K562 (cell line): ENCODE results near the gene CELF4. TPM values are rescaled to one million over a fixed set of nuclear protein-coding genes. Genes with fewer than 3 reads are reported as not detected.

Experiments
- ATAC-seq: fragments of 200-7000 bp; cut with Tn5 transposase; 3 replicates; pipeline ENCODE4 v1.9.1; 2020; ENCODE audit warnings: moderate library complexity
- BruUV-seq: library from RNA; stranded (reverse); fragments of 400-500 nt; replicated peaks from 2 replicates; lab custom pipeline; 2021; lab: Mats Ljungman, UMichigan
- CTCF ChIA-PET: fragments of 300-600 bp; formaldehyde crosslinking; extraction: SDS; loops from one replicate; lab custom pipeline; 2021; ENCODE audit warnings: low intra/inter-chr PET ratio; lab: Yijun Ruan, JAX
- POLR2A ChIA-PET: fragments of 300-600, 350-650 bp; sonication (Branson Sonifier 250); formaldehyde crosslinking; extraction: SDS; loops from one replicate; lab custom pipeline; 2021; ENCODE audit warnings: antibody characterized with exemption, inconsistent platforms; lab: Yijun Ruan, JAX
- DNase-seq, 4 experiments: peaks; one replicate each; pipeline versions ENCODE4 v3.0.0 to v3.0.0-alpha.2; 2011 to 2018; ENCODE audit warnings: low spot score in 3 of 4, mixed read lengths in 3 of 4; ENCODE audit errors: extremely low read depth in 1 of 4
- FAIRE-seq: peaks from 2 replicates; lab custom pipeline; 2011; peaks lifted over from hg19 to GRCh38; lab: Jason Lieb, UNC
- H2AFZ ChIP-seq: 2 replicates; pipeline ENCODE4 v1.6.0; 2011; ENCODE audit warnings: low read depth, low read length, control low read depth, inconsistent platforms
- H3K27ac ChIP-seq: fragments of 200-600 bp; 3 replicates; pipeline ENCODE4 v1.8.0; 2011; ENCODE audit warnings: low read depth, mild to moderate bottlenecking, control low read depth, inconsistent platforms, low read length, moderate library complexity, mixed read lengths; ENCODE audit errors: extremely low read depth
- H3K27me3 ChIP-seq, 2 experiments: fragments of 300-600 bp in 1 of 2; 2 replicates in 1 of 2; 3 replicates in 1 of 2; pipeline versions ENCODE4 v1.6.0 to v1.8.0; 2011; ENCODE audit warnings: inconsistent platforms in 2 of 2, low read length in 2 of 2, mild to moderate bottlenecking in 1 of 2, mixed read lengths in 1 of 2, moderate library complexity in 1 of 2; ENCODE audit not compliant: control insufficient read depth in 2 of 2, insufficient read depth in 2 of 2
- H3K36me3 ChIP-seq: fragments of 300-600 bp; 3 replicates; pipeline ENCODE4 v1.8.0; 2011; ENCODE audit warnings: mild to moderate bottlenecking, low read length, inconsistent platforms; ENCODE audit not compliant: control insufficient read depth, insufficient read depth
- H3K4me1 ChIP-seq, 2 experiments: fragments of 200-600 bp in 1 of 2; replicated peaks in 1 of 2; 2 replicates in 1 of 2; 3 replicates in 1 of 2; pipeline versions ENCODE4 v1.5.1 to v1.8.0; 2011; ENCODE audit warnings: inconsistent platforms in 2 of 2, low read length in 2 of 2, mild to moderate bottlenecking in 1 of 2, mixed read lengths in 1 of 2, moderate library complexity in 1 of 2; ENCODE audit not compliant: control insufficient read depth in 2 of 2, insufficient read depth in 2 of 2
- H3K4me2 ChIP-seq: 2 replicates; pipeline ENCODE4 v1.6.1; 2011; ENCODE audit warnings: low read length, control low read depth, inconsistent platforms, mixed read lengths; ENCODE audit not compliant: insufficient read depth
- H3K4me3 ChIP-seq: fragments of 200-600 bp; sonication (generic), shearing (Covaris generic); 2 replicates; pipeline ENCODE4 v1.5.1; 2016; ENCODE audit warnings: control low read depth, inconsistent platforms
- H3K79me2 ChIP-seq: fragments of 200-600 bp; 3 replicates; pipeline ENCODE4 v1.8.0; 2011; ENCODE audit warnings: low read length, inconsistent platforms; ENCODE audit not compliant: control insufficient read depth, insufficient read depth
- H3K9ac ChIP-seq, 2 experiments: 2 replicates each; pipeline versions ENCODE4 v1.6.0 to v1.6.1; 2011; ENCODE audit warnings: low read depth in 2 of 2, low read length in 2 of 2, control low read depth in 1 of 2, inconsistent platforms in 1 of 2, mild to moderate bottlenecking in 1 of 2, mixed read lengths in 1 of 2; ENCODE audit not compliant: insufficient read depth in 1 of 2
- H3K9me1 ChIP-seq: one replicate; pipeline ENCODE4 v1.6.0; 2011; ENCODE audit warnings: inconsistent platforms, mild to moderate bottlenecking, low read length, moderate library complexity; ENCODE audit not compliant: control insufficient read depth, insufficient read depth
- H3K9me3 ChIP-seq: replicated peaks from 2 replicates; pipeline ENCODE4 v1.5.1; 2011; ENCODE audit warnings: low read depth, low read length, inconsistent platforms; ENCODE audit not compliant: control insufficient read depth, insufficient read depth
- H4K20me1 ChIP-seq: replicated peaks from 2 replicates; pipeline ENCODE4 v1.6.1; 2011; ENCODE audit warnings: low read length, inconsistent platforms, mixed read lengths; ENCODE audit not compliant: control insufficient read depth, insufficient read depth
- CHD2 ChIP-seq: IDR thresholded peaks from 2 replicates; pipeline ENCODE4 v1.6.1; 2011; ENCODE audit warnings: low read depth, low read length
- EWSR1 ChIP-seq: fragments of 450-650 bp; IDR thresholded peaks from 2 replicates; pipeline ENCODE4 v1.6.1; 2018; ENCODE audit warnings: borderline replicate concordance, mild to moderate bottlenecking, low read depth, moderate library complexity; ENCODE audit not compliant: partially characterized antibody
- FOXP1 ChIP-seq: sonication (generic); formaldehyde crosslinking; IDR thresholded peaks from 2 replicates; pipeline ENCODE4 v1.8.0; 2022; ENCODE audit warnings: mild to moderate bottlenecking, missing genetic modification reagents
- HDAC2 ChIP-seq: fragments of 450-650 bp; IDR thresholded peaks from 2 replicates; pipeline ENCODE4 v1.6.1; 2016; ENCODE audit warnings: mild to moderate bottlenecking
- MCM2 ChIP-seq: fragments of 450-650 bp; IDR thresholded peaks from 2 replicates; pipeline ENCODE4 v1.6.1; 2017; ENCODE audit warnings: low read depth, mild to moderate bottlenecking
- POLR2G ChIP-seq: fragments of 200-400 bp; formaldehyde crosslinking; IDR thresholded peaks from 2 replicates; pipeline ENCODE4 v1.6.1; 2017; ENCODE audit warnings: low read depth, mild to moderate bottlenecking, antibody characterized with exemption, low read length, moderate library complexity
- SAFB2 ChIP-seq: fragments of 200-400 bp; formaldehyde crosslinking; IDR thresholded peaks from 2 replicates; pipeline ENCODE4 v1.6.1; 2018; ENCODE audit warnings: borderline replicate concordance, low read length, low read depth, moderate library complexity; ENCODE audit not compliant: severe bottlenecking
- SMARCC2 ChIP-seq: fragments of 450-650 bp; IDR thresholded peaks from 2 replicates; pipeline ENCODE4 v1.6.1; 2017; ENCODE audit warnings: antibody characterized with exemption, moderate library complexity, mild to moderate bottlenecking, low read depth
- SNIP1 ChIP-seq: fragments of 450-650 bp; IDR thresholded peaks from 2 replicates; pipeline ENCODE4 v1.7.1; 2017; ENCODE audit warnings: low read depth, mild to moderate bottlenecking
- STAT5B ChIP-seq: fragments of 250-450 bp; sonication (Bioruptor Pico); IDR thresholded peaks from 2 replicates; pipeline ENCODE4 v1.8.0; 2021; ENCODE audit warnings: mild to moderate bottlenecking, inconsistent platforms
- ZEB2 ChIP-seq: fragments of 450-650 bp; IDR thresholded peaks from 2 replicates; pipeline ENCODE4 v1.6.1; 2016
- ZNF175 ChIP-seq: fragments of 200-800 bp; sonication (Bioruptor generic); IDR thresholded peaks from 2 replicates; pipeline ENCODE4 v1.6.1; 2016; ENCODE audit warnings: low read depth, mild to moderate bottlenecking, missing genetic modification characterization, missing compliant biosample characterization
- ZNF212 ChIP-seq: fragments of 450-650 bp; formaldehyde crosslinking; IDR thresholded peaks from 2 replicates; pipeline ENCODE4 v1.4.0; 2020; ENCODE audit warnings: mild to moderate bottlenecking
- ZNF217 ChIP-seq: sonication (generic); formaldehyde crosslinking; IDR thresholded peaks from 2 replicates; pipeline ENCODE4 v1.8.0; 2022; ENCODE audit warnings: mild to moderate bottlenecking, missing genetic modification reagents
- ZNF324 ChIP-seq: fragments of 250-450 bp; sonication (Bioruptor Pico); IDR thresholded peaks from 2 replicates; pipeline ENCODE4 v1.4.0; 2020; ENCODE audit warnings: mild to moderate bottlenecking
- WGBS: fragments of 100-300 bp; shearing (Covaris generic); methylation state at CpG from one replicate; pipeline ENCODE4 v1.1.6; 2016; ENCODE audit warnings: low coverage, mixed read lengths; ENCODE audit not compliant: insufficient coverage; ENCODE audit errors: missing lambda C conversion rate; 5-methylcytosine and 5-hydroxymethylcytosine counted together
- in situ Hi-C: fragments of 300-500 bp; cut with MboI; formaldehyde crosslinking; loops from 4 replicates; pipeline ENCODE4 v1.15.0; 2018; ENCODE audit warnings: inconsistent platforms, mixed read lengths
- intact Hi-C: fragments of 100-400 bp; cut with micrococcal nuclease; formaldehyde crosslinking; loops from 2 replicates; pipeline ENCODE4 v1.14.2; 2022
- polyA plus RNA-seq, 8 experiments: library from polyadenylated mRNA; depleted of rRNA in 4 of 8; stranded (reverse) in 5 of 8; unstranded in 3 of 8; fragments of >200 nt; fragmentation: Nextera tagmentation in 2 of 8; fragmentation: Illumina TruSeq in 1 of 8; extraction: Ambion mirVana in 2 of 8; extraction: Trizol in 1 of 8; gene quantifications; 2 replicates each; pipeline versions ENCODE4 v1.2.1 to v1.2.3, GENCODE V29; 2011 to 2014; ENCODE audit warnings: inconsistent platforms in 1 of 8, missing spikeins in 1 of 8
- total RNA-seq, 7 experiments: library from RNA; depleted of rRNA in 6 of 7; stranded (reverse); fragments of >200 nt in 6 of 7; fragmentation: Illumina TruSeq in 2 of 7; extraction: Trizol in 2 of 7; gene quantifications; 2 replicates each; pipeline versions ENCODE4 v1.2.1 to v1.2.3, GENCODE V29; 2011 to 2021; ENCODE audit warnings: low replicate concordance in 1 of 7

The CELF4 gene
- total and polyA plus RNA-seq, 9 of the 15 experiments (the other 6 are each of a cell fraction or from before 2014, with no cell fraction given), result 0.04 to 0.24 (median 0.07) TPM; not detected in 3

DNA sequence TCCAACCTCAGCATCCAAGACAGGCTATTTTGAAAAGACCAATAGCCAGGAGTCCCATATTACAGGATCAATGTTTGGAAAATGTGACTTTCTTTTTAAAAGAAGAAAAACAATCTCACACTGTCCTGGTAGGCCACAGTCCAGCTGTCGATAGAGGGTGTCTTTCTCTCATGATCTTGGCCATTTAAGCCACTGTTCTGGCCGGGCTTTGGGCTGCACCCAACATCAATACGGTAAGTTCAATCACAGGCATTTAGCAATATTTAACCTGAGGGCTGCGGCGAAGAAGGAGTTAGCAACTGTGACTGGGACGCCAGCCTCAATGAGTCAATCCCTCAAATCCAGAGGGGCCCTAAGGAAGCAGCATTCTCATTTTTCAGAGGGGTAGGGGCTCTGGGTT is 69.0 kb downstream of the CELF4 start (continued):
- TF ChIP-seq STAT5B (CRISPR knock-in tag), result no peak

DNA sequence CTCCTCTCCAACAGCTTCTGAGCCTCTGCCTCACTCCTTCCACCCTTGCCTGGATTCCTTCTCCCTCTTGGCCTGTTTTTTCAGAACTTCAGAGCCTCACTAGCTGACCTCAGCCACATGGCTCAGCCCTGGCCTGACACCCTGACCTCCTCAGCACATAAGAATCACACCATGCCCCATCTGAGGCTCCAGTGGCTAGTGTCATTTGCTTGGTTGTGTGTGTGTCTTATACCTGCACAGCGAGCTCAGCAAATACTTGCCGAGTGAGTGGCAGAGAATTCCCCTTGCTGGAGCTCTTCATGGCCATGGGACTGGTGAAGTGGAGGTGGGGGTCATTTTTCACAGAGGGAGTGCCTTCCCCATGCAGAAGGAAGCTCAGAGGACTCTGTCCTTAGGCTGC is 70.2 kb downstream of the CELF4 start:
- no peak for ATAC-seq
- no peak for TF ChIP-seq ZNF324
- no peak for TF ChIP-seq CHD2
- Histone ChIP-seq H3K4me3 (no peak overlapping the region), H3K79me2 (no peaks in the 10 kb centered on the region), H3K27me3 (peaks cover 0 to 12% of the 10 kb centered on the region in 2 experiments; a peak in 4 of 5 replicates), H3K4me1 (no peaks in the 10 kb centered on the region), H3K9me1 (no peaks in the 10 kb centered on the region), H3K36me3 (no peaks in the 10 kb centered on the region), H3K4me2 (no peak overlapping the region), H2AFZ (no peak overlapping the region), H3K27ac (no peak overlapping the region), H3K9me3 (no peaks in the 10 kb centered on the region), H3K9ac (no peak overlapping the region), H4K20me1 (peaks cover 3% of the 10 kb centered on the region; the same call in 1 of the 2 replicates)
- intact Hi-C loops, result no loop called here
- FAIRE-seq, result no peak
- ChIA-PET CTCF (no interaction called here), POLR2A (interaction anchor here (0.6 kb wide), 1 partner anchor 11 kb away, joined by 3 read pairs; no protein-coding TSS in a partner anchor)
- in situ Hi-C loops, result loop anchor here (25.0 kb wide), 1 partner anchor 558 kb away; no protein-coding TSS in a partner anchor
- no peak for DNase-seq
- 9% methylated on average over 2 of the region's 2 CpGs for WGBS
- no TSS peak for BruUV-seq

GRCh38 chr18:37494406-37494805 is 71.2 kb downstream of the CELF4 start:
- H3K9me3 ChIP-seq, result no peaks in the 10 kb centered on the region
- H3K79me2 ChIP-seq, result no peaks in the 10 kb centered on the region
- H3K27ac ChIP-seq, result no peak overlapping the region
- H3K9ac ChIP-seq, result no peak overlapping the region
- no peak overlapping the region for H3K4me3 ChIP-seq
- no TSS peak for BruUV-seq
- H3K36me3 ChIP-seq, result no peaks in the 10 kb centered on the region
- TF ChIP-seq SNIP1 (no peak), ZEB2 (no peak), SAFB2 (no peak), SMARCC2 (no peak), FOXP1 (no peak), EWSR1 (no peak), HDAC2 (no peak), POLR2G (no peak), ZNF217 (CRISPR knock-in tag) (no peak), MCM2 (no peak), ZNF175 (CRISPR knock-in tag) (no peak), ZNF212 (CRISPR knock-in tag) (no peak)
- H4K20me1 ChIP-seq, result peaks cover 3% of the 10 kb centered on the region; the same call in 1 of the 2 replicates
- H3K27me3 ChIP-seq, result peaks cover 0 to 16% of the 10 kb centered on the region in 2 experiments; a peak in 3 of 5 replicates
- in situ Hi-C loops (loop anchor here (25.0 kb wide), 1 partner anchor 557 kb away; no protein-coding TSS in a partner anchor), intact Hi-C loops (no loop called here)
- DNase-seq (no peak), ATAC-seq (no peak), FAIRE-seq (no peak)
- H3K4me2 ChIP-seq, result no peak overlapping the region
- ChIA-PET POLR2A (interaction anchor here (0.7 kb wide), 1 partner anchor 1277 kb away, joined by 3 read pairs; no protein-coding TSS in a partner anchor), CTCF (no interaction called here)
- WGBS, result 2% methylated on average over 5 of the region's 5 CpGs
- H3K4me1 ChIP-seq, result no peaks in the 10 kb centered on the region
- H3K9me1 ChIP-seq, result no peaks in the 10 kb centered on the region
- H2AFZ ChIP-seq, result no peak overlapping the region
